GM23338 (cell line): ENCODE data around the gene SLC24A4. TPM values are rescaled to one million over a fixed set of nuclear protein-coding genes. Genes with fewer than 3 reads are reported as not detected.

ENCODE experiments used
- ATAC-seq: fragments of 200-7000 bp; cut with Tn5 transposase; 3 replicates; pipeline ENCODE4 v1.9.1; 2020
- DNase-seq: peaks from one replicate; pipeline ENCODE4 v3.0.0-alpha.2; 2015; ENCODE audit warnings: low spot score
- H2AFZ ChIP-seq: fragments of 200-600 bp; sonication (generic); 2 replicates; pipeline ENCODE4 v1.8.0; 2016; ENCODE audit warnings: antibody characterized with exemption, mild to moderate bottlenecking, moderate library complexity
- H3F3A ChIP-seq: fragments of 200-600 bp; sonication (generic); replicated peaks from 2 replicates; pipeline ENCODE4 v1.8.0; 2017; ENCODE audit warnings: antibody characterized with exemption, mixed run types, low read depth
- H3K27ac ChIP-seq: fragments of 200-600 bp; sonication (generic); 2 replicates; pipeline ENCODE4 v1.6.1; 2016; ENCODE audit warnings: low read depth
- H3K27me3 ChIP-seq: fragments of 200-600 bp; sonication (generic); 2 replicates; pipeline ENCODE4 v1.8.0; 2016; ENCODE audit warnings: mild to moderate bottlenecking, mixed run types, moderate library complexity; ENCODE audit not compliant: insufficient read depth
- H3K36me3 ChIP-seq: fragments of 200-600 bp; sonication (generic); 2 replicates; pipeline ENCODE4 v1.8.0; 2016; ENCODE audit warnings: mild to moderate bottlenecking; ENCODE audit not compliant: insufficient read depth
- H3K4me1 ChIP-seq: fragments of 200-600 bp; sonication (generic); 2 replicates; pipeline ENCODE4 v1.8.0; 2016; ENCODE audit warnings: mild to moderate bottlenecking, moderate library complexity; ENCODE audit not compliant: insufficient read depth
- H3K4me2 ChIP-seq: fragments of 200-600 bp; sonication (generic); 2 replicates; pipeline ENCODE4 v1.7.1; 2017; ENCODE audit warnings: mixed run types
- H3K4me3 ChIP-seq: fragments of 200-600 bp; sonication (generic); 2 replicates; pipeline ENCODE4 v1.6.1; 2016; ENCODE audit warnings: mixed run types
- H3K79me2 ChIP-seq: fragments of 200-600 bp; sonication (generic); replicated peaks from 2 replicates; pipeline ENCODE4 v1.8.0; 2017; ENCODE audit warnings: mild to moderate bottlenecking; ENCODE audit not compliant: insufficient read depth
- H3K9me2 ChIP-seq: fragments of 200-600 bp; sonication (generic); 2 replicates; pipeline ENCODE4 v1.8.0; 2017; ENCODE audit not compliant: insufficient read depth
- H4K20me1 ChIP-seq: fragments of 200-600 bp; sonication (generic); replicated peaks from 2 replicates; pipeline ENCODE4 v1.8.0; 2017; ENCODE audit warnings: mild to moderate bottlenecking; ENCODE audit not compliant: insufficient read depth
- H3K27ac Mint-ChIP-seq: 2 replicates; pipeline ENCODE4 v1.8.0; 2020; ENCODE audit warnings: inconsistent platforms, mild to moderate bottlenecking, moderate library complexity, mixed read lengths
- H3K27me3 Mint-ChIP-seq: 3 replicates; pipeline ENCODE4 v1.8.0; 2022; ENCODE audit warnings: low read depth, mild to moderate bottlenecking, moderate library complexity, mixed read lengths, inconsistent platforms; ENCODE audit not compliant: insufficient read depth, poor library complexity
- H3K36me3 Mint-ChIP-seq: 3 replicates; pipeline ENCODE4 v1.8.0; 2021; ENCODE audit warnings: low read depth, mild to moderate bottlenecking, inconsistent platforms, moderate library complexity, mixed read lengths
- H3K4me1 Mint-ChIP-seq: 3 replicates; pipeline ENCODE4 v1.8.0; 2020; ENCODE audit warnings: mild to moderate bottlenecking, inconsistent platforms, mixed read lengths
- H3K4me3 Mint-ChIP-seq: 3 replicates; pipeline ENCODE4 v1.8.0; 2021; ENCODE audit warnings: moderate library complexity, mild to moderate bottlenecking, inconsistent platforms, mixed read lengths
- H3K9me3 Mint-ChIP-seq: 3 replicates; pipeline ENCODE4 v1.8.0; 2020; ENCODE audit warnings: moderate library complexity, mild to moderate bottlenecking, inconsistent platforms, mixed read lengths
- CREB1 ChIP-seq: fragments of 250-450 bp; sonication (Bioruptor Pico); IDR thresholded peaks from 2 replicates; pipeline ENCODE4 v1.5.0; 2020; ENCODE audit warnings: low read depth, mild to moderate bottlenecking, moderate library complexity
- CTCF ChIP-seq, 2 experiments: fragments of 200-600 bp in 1 of 2; sonication (generic) in 1 of 2; conservative IDR thresholded peaks; 2 replicates each; pipeline versions ENCODE4 v1.5.1 to v1.6.1; 2016 to 2017; ENCODE audit warnings: antibody characterized with exemption in 2 of 2, low read depth in 2 of 2, mild to moderate bottlenecking in 2 of 2, moderate library complexity in 1 of 2
- ETS1 ChIP-seq: IDR thresholded peaks from 2 replicates; pipeline ENCODE4 v1.6.1; 2016; ENCODE audit warnings: antibody characterized with exemption
- EZH2 ChIP-seq: fragments of 200-600 bp; sonication (generic); IDR thresholded peaks from one replicate; pipeline ENCODE4 v1.8.0; 2017; ENCODE audit warnings: antibody characterized with exemption, mild to moderate bottlenecking, low read depth; ENCODE audit not compliant: unreplicated experiment
- EZH2phosphoT487 ChIP-seq: fragments of 200-600 bp; sonication (generic); IDR thresholded peaks from one replicate; pipeline ENCODE4 v1.8.1; 2018; ENCODE audit warnings: antibody characterized with exemption; ENCODE audit not compliant: unreplicated experiment
- JUNB ChIP-seq: IDR thresholded peaks from one replicate; pipeline ENCODE4 v1.6.1; 2016; ENCODE audit warnings: antibody characterized with exemption; ENCODE audit not compliant: unreplicated experiment
- NANOG ChIP-seq: IDR thresholded peaks from 2 replicates; pipeline ENCODE4 v1.6.1; 2016; ENCODE audit warnings: antibody characterized with exemption, borderline replicate concordance
- POLR2AphosphoS5 ChIP-seq: IDR thresholded peaks from 2 replicates; pipeline ENCODE4 v1.6.1; 2016; ENCODE audit warnings: antibody characterized with exemption, low read depth
- REST ChIP-seq: IDR thresholded peaks from one replicate; pipeline ENCODE4 v1.6.1; 2018; ENCODE audit warnings: antibody characterized with exemption; ENCODE audit not compliant: unreplicated experiment
- STAT1 ChIP-seq: IDR thresholded peaks from one replicate; pipeline ENCODE4 v1.6.1; 2016; ENCODE audit warnings: antibody characterized with exemption; ENCODE audit not compliant: unreplicated experiment
- ZNF114 ChIP-seq: fragments of 250-450 bp; sonication (Bioruptor Pico); IDR thresholded peaks from 2 replicates; pipeline ENCODE4 v1.5.0; 2020; ENCODE audit warnings: mild to moderate bottlenecking, moderate library complexity
- ZNF331 ChIP-seq: fragments of 250-450 bp; sonication (Bioruptor Pico); IDR thresholded peaks from 2 replicates; pipeline ENCODE4 v1.5.0; 2020; ENCODE audit warnings: low read depth, mild to moderate bottlenecking, moderate library complexity
- ZNF462 ChIP-seq: fragments of 250-450 bp; sonication (Bioruptor Pico); IDR thresholded peaks from 2 replicates; pipeline ENCODE4 v1.5.0; 2020; ENCODE audit warnings: mild to moderate bottlenecking, moderate library complexity
- polyA plus RNA-seq: library from polyadenylated mRNA; unstranded; fragments of >200 nt; fragmentation: Nextera tagmentation; extraction: Ambion mirVana; gene quantifications from 2 replicates; pipeline ENCODE4 v1.2.1, GENCODE V29; 2016
- total RNA-seq: library from RNA; depleted of rRNA; stranded (reverse); fragments of >200 nt; shearing (Covaris generic); gene quantifications from 2 replicates; pipeline ENCODE4 v1.2.3, GENCODE V29; 2014

Gene SLC24A4
- total and polyA plus RNA-seq, 2 experiments from 2014 or later: 0.06 to 0.38 TPM

GRCh38 chr14:92513966-92514843 is 191.2 kb downstream of the SLC24A4 start:
- H3F3A ChIP-seq: 0 out of 2 replicates have a peak, but pooled peaks cover 3% of the 10 kb centered on the region
- peak overlapping the region; percentile 75 for H3K4me3 ChIP-seq
- ATAC-seq (peak; percentile 71), DNase-seq (peak; percentile 58)
- H3K9me2 ChIP-seq: no peaks in the 10 kb centered on the region
- no peak for TF ChIP-seq ZNF462 (CRISPR knock-in tag)
- TF ChIP-seq STAT1: no peak
- TF ChIP-seq ZNF331 (CRISPR knock-in tag): no peak
- TF ChIP-seq EZH2: peak; percentile 42
- no peak for TF ChIP-seq ZNF114 (CRISPR knock-in tag)
- TF ChIP-seq NANOG: no peak
- TF ChIP-seq JUNB: no peak
- peak; percentile 25 for TF ChIP-seq EZH2phosphoT487
- TF ChIP-seq CREB1 (CRISPR knock-in tag): no peak
- no peak for TF ChIP-seq POLR2AphosphoS5
- no peak for TF ChIP-seq CTCF (conservative IDR thresholded peaks at IDR 0.05; ENCODE audit: low read depth in 2 of 2)
- no peak for TF ChIP-seq REST
- TF ChIP-seq ETS1: no peak
- H3K4me2 ChIP-seq: peak overlapping the region; percentile 93
- H3K27me3 ChIP-seq: peaks cover 40% of the 10 kb centered on the region
- Mint-ChIP-seq H3K27ac (no peak overlapping the region), H3K4me1 (peaks cover 10% of the 10 kb centered on the region), H3K4me3 (peak overlapping the region; percentile 71), H3K36me3 (no peaks in the 10 kb centered on the region), H3K27me3 (peaks cover 29% of the 10 kb centered on the region), H3K9me3 (no peaks in the 10 kb centered on the region)
- H2AFZ ChIP-seq: peak overlapping the region; percentile 96
- no peaks in the 10 kb centered on the region for H3K79me2 ChIP-seq
- H3K27ac ChIP-seq: no peak overlapping the region
- H4K20me1 ChIP-seq: no peaks in the 10 kb centered on the region
- H3K36me3 ChIP-seq: no peaks in the 10 kb centered on the region
- H3K4me1 ChIP-seq: no peaks in the 10 kb centered on the region; the same call in 1 of the 2 replicates
